GM18517 (cell line): ENCODE data around the gene IFTAP.
"Not testable (repeated sequence)": the region's sequence is repeated elsewhere in the genome, so short reads cannot be mapped to it uniquely, and the experiment has no call there.

Source experiments
- ATAC-seq: cut with Tn5 transposase; IDR thresholded peaks from one replicate; pipeline ENCODE4 v1.9.1; 2021; ENCODE audit warnings: mild to moderate bottlenecking, moderate library complexity; ENCODE audit not compliant: unreplicated experiment

The IFTAP gene, protein sequence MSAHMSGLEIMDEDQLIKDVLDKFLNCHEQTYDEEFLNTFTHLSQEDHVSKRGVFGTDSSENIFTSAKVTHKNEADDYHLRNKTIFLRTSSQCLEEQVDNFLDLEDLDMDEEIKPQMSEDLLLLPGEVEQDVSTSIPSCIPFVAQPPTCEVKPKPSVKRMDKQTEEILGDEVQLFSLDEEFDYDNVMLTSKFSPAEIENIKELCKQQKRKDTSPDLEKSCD

DNA sequence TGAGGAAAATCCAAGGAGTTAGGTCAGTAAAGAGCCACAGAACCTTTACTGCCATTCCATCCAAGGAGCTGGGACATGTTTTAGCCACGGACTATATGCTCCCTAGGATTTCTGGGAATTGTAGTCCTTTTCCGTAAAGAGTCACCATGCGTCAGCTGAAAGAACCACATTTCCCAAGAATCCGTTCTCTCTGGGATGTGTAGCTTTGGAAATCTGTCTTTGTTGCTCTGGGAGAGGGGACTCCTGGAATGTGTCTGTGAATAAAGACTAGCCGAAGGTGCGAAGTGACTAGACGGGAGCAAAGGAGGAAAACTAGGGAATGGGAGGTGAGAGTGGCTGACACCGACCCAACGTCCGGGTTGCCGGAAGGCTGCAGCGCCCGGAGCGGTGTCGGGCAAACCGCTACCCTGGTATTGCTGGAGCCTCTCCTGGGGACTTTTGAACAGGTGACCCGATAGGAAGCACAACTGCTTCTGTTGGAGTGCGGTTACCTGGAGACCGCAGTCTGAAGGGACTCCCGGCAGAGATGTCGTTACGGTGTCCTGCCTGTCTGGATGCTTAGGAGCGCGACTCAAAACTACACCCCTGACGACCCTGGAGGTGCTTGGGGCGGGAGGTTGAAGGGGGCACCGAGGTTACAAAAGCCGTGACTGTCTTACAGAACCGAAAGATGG, at the start of gene IFTAP:
IFTAP (plus strand) TSS at position 187 of the 674 bp plus-strand sequence. CDS start 15,602 bp downstream, outside the sequence.
- ATAC-seq = peak; percentile 91

- no peak for ATAC-seq
Observed at GRCh38 chr11:36550385-36551115, 43.8 kb upstream of the IFTAP start.

DNA sequence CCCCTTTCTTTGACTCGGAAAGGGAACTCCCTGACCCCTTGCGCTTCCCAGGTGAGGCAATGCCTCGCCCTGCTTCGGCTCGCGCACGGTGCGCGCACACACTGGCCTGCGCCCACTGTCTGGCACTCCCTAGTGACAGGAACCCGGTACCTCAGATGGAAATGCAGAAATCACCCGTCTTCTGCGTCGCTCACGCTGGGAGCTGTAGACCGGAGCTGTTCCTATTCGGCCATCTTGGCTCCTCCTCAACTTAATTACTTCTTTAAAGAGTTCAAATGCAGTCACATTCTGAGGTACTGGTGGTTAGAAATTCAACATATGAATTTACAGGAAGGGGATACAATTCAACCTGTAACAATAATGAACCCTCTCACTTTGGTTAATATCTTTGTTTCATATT, 36.9 kb upstream of the IFTAP start:
- not testable (repeated sequence) for ATAC-seq

GRCh38 chr11:36557991-36558390, 36.3 kb upstream of the IFTAP start:
- ATAC-seq = no peak

DNA sequence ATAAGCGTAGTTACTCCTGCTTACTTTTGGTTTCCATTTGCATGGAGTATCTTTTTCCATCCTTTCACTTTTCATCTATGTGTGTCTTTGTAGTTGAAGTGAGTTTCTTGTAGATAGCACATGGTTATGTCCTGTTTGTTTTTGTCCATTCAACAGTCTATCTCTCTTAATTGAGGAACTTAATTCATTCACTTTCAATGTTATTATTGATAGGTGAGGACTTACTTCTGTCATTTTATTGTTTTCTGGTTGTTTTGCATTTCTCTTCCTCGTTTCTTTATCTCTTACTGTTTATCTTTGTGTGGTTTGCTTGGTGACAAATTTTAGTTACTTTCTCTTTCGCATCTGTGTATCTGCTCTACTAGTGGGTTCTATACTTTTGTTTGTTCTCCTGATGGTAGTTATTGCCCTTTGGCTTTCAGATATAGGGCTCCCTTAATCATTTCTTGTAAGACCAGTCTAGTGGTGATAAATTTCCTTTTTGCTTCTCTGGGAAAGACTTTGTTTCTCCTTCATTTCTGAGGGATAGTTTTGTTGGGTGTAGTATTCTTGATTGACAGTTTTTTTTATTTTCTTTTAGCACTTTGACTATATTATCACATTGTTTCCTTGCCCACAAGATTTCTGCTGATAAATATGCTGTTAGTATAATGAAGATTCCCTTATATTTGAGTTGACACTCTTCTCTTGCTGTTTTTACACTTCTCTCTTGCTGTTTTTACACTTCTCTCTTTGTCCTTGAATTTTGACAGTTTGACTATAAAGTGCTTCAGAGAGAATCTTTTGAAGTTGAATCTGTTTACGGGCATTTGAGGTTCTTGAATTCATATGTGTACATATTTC, 35.5 kb upstream of the IFTAP start:
- ATAC-seq = peak; percentile 99

DNA sequence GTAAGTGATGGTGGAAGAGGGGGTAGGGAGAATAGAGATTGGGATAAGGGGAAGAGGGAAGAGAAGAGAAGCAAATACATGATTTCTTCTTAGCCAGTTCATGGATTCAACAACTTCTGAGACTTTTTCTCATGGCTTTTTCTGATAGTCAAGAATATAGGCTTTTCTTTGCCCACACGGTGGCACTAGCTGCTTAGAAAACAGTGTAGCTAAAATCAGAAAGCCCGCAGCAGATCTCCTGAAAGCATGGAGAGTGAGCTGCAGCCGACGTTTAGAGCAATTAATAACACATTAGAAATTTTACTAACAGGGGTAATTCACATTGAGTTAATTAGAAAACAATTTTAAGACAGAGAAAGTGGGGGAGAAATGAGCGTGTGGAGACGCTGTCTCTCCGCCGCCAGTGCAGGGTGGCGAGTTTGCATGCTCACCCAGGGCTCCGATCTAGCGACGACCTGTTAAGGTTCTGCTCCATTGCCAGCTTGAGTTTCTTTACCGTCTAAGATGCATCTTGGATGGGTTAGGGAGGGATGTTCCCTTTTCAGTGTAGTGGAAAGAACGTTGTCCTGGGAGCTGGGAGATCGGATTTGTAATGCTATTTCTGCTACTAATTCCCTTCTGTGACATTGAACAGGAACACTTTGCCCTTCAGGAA, 29.8 kb upstream of the IFTAP start:
- no peak for ATAC-seq

GRCh38 chr11:36565031-36565610, 29.2 kb upstream of the IFTAP start:
- no peak for ATAC-seq

GRCh38 chr11:36566407-36567053, 27.8 kb upstream of the IFTAP start:
- no peak for ATAC-seq

DNA sequence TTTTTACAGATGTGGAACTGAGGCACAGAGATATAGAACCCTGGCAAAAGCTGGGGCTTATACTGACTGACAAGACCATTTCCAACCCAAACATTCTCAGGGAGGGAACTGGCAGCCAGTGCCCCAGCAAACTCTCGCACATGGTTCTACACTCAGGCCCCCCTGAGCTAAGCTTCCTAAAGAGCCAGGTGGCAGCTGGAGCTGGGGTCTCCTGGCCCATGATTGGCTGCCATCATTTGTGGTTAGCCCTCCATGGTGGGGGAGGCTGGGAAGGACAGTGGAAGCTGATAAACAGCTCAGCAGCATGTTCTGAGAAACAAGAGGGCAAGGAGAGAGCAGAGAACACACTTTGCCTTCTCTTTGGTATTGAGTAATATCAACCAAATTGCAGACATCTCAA, 26.6 kb upstream of the IFTAP start, which contains the start of gene RAG1:
RAG1 (plus strand) TSS at position 314 of the 400 bp plus-strand sequence. CDS start 5,298 bp downstream, outside the sequence.
- no peak for ATAC-seq

GRCh38 chr11:36569095-36569494, 25.2 kb upstream of the IFTAP start:
- ATAC-seq = no peak

DNA sequence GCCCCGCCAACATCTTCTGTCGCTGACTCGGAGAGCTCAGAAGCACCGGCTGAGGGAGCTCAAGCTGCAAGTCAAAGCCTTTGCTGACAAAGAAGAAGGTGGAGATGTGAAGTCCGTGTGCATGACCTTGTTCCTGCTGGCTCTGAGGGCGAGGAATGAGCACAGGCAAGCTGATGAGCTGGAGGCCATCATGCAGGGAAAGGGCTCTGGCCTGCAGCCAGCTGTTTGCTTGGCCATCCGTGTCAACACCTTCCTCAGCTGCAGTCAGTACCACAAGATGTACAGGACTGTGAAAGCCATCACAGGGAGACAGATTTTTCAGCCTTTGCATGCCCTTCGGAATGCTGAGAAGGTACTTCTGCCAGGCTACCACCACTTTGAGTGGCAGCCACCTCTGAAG, 19.8 kb upstream of the IFTAP start:
- ATAC-seq = no peak

DNA sequence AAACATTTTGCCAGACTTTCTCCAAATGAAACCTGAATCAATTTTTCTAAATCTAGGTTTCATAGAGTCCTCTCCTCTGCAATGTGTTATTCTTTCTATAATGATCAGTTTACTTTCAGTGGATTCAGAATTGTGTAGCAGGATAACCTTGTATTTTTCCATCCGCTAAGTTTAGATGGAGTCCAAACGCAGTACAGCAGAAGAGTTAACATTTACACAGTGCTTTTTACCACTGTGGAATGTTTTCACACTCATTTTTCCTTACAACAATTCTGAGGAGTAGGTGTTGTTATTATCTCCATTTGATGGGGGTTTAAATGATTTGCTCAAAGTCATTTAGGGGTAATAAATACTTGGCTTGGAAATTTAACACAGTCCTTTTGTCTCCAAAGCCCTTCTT, 16.9 kb upstream of the IFTAP start:
- no peak for ATAC-seq

DNA sequence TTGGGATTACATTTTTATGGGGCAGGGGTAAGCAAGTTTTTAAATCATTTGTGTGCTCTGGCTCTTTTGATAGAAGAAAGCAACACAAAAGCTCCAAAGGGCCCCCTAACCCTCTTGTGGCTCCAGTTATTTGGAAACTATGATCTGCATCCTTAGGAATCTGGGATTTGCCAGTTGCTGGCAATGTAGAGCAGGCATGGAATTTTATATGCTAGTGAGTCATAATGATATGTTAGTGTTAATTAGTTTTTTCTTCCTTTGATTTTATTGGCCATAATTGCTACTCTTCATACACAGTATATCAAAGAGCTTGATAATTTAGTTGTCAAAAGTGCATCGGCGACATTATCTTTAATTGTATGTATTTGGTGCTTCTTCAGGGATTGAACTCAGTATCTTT, 16.4 kb upstream of the IFTAP start:
- no peak for ATAC-seq

- ATAC-seq = no peak
Observed at GRCh38 chr11:36578458-36578857, 15.8 kb upstream of the IFTAP start.

GRCh38 chr11:36581536-36581935, 12.8 kb upstream of the IFTAP start:
- ATAC-seq = no peak

DNA sequence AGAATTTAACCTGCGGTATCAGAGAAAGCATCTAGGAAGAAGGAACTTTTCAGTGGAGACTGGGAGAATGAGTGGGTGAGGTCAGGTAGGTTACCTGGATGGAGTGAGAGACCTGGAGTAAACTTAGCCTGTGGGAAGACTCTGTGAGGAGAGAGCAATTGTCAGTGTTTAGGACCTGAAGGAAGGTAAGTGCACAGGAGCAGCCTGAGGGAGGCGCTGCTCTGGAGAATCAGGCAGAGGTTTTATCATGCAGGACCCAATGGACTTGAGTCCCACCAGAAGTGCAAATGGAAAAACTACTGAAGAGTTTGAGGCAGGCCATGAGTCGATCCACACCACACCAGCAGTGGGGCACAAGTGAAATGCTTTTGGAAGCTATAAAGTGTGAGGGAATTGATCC, 10.6 kb upstream of the IFTAP start:
- ATAC-seq = no peak

DNA sequence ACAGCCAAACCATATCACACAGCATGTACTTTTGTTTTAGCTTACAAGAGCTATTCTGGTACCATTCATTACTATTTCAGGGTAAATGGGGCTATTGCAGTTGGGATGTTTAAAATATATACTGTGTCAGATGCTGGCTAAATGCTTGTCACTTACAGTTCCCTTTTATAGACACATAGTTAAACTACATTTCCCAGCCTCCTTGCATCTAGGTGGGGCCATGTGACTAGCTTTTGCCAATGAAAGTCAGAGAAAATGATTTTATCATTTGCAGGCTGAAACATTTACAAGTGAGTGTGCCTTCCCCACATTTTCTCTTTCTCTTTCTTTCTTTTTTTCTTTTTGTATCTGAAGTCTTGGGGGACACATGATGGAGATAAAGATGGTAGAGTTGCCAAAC, 7.8 kb upstream of the IFTAP start:
- ATAC-seq = peak; percentile 51

DNA sequence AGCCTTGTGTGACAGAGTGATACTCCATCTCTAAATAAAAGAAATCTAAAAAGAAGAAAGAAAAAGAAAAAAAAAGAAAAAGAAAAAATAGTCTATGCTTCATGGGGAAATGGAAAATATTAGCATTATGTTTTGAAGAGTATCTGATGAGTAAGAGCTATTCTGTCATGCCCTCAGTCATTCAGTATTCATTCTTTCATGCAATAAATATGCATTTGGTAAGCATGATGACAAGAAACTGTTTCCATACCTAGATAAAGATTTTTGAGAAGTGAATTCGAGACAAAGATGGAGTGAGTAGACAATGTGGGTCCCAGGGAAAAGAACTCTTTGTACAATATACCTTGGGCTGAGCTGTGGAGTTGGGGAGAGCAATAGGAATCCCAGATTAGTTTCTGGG, 6.2 kb upstream of the IFTAP start:
- no peak for ATAC-seq

- ATAC-seq = no peak
Observed at GRCh38 chr11:36590513-36590912, 3.8 kb upstream of the IFTAP start.

DNA sequence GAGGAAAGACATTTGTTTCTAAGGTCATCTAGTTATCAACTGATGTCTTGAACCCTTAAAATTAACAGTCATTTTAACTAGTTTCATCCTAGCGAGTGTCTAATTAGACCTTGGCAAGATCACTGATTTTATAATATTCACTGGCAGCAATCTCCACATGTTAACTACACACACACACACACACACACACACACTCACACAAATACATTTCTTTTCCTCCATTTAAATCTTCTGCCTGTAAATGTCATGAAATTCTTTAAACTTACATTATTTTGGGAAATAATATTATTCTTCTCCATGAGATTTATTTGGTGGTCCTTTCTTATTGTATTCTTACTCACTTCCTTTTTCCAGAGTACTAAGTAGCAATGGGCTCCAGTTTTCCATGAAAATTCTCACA, 2.9 kb upstream of the IFTAP start:
- ATAC-seq = no peak
